Measurements from ENCODE around the gene RTN4RL2.

Gene RTN4RL2

DNA sequence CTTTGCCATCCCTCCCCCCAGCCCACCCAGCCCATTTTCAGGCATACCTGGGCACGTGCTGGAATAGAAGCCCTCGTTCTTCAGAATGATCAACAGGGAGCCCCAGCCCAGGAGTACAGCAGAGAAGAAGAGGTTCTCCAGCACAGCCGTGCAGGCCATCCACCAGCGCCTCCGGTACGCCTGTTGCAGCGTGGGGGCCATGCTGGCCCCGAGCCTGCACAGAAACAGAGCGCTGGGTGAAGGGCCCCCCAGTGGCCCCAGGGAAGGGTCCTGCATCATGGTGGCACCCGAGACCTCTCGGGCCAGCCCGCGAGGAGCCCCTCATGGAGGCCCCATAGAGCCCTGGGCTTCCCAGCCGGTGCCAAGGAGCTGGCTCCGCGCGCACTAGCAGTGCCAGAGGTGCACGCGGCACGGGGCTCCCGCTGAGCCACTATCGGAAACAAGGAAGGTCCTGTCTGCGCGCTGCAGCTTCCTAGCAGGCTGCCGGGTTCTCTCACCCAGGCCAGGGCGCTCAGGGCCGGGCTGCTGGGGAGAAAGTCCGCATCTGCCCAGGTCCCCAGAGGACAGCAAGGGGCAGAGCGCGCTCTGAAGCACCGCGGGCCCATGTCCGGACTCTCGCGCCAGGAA lies 53.7 kb downstream of the RTN4RL2 start:
- TF ChIP-seq, protein P1, sequence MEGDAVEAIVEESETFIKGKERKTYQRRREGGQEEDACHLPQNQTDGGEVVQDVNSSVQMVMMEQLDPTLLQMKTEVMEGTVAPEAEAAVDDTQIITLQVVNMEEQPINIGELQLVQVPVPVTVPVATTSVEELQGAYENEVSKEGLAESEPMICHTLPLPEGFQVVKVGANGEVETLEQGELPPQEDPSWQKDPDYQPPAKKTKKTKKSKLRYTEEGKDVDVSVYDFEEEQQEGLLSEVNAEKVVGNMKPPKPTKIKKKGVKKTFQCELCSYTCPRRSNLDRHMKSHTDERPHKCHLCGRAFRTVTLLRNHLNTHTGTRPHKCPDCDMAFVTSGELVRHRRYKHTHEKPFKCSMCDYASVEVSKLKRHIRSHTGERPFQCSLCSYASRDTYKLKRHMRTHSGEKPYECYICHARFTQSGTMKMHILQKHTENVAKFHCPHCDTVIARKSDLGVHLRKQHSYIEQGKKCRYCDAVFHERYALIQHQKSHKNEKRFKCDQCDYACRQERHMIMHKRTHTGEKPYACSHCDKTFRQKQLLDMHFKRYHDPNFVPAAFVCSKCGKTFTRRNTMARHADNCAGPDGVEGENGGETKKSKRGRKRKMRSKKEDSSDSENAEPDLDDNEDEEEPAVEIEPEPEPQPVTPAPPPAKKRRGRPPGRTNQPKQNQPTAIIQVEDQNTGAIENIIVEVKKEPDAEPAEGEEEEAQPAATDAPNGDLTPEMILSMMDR (conservative IDR thresholded peaks at IDR 0.05; ENCODE audit: control insufficient read depth, insufficient read depth, low read depth, low read length), result no peak
- peak; percentile 35 for DNase-seq (ENCODE audit: low read depth)
- H3K4me3 ChIP-seq (ENCODE audit: control insufficient read depth, low read depth, low read length), result peak overlapping the region; percentile 84

DNA sequence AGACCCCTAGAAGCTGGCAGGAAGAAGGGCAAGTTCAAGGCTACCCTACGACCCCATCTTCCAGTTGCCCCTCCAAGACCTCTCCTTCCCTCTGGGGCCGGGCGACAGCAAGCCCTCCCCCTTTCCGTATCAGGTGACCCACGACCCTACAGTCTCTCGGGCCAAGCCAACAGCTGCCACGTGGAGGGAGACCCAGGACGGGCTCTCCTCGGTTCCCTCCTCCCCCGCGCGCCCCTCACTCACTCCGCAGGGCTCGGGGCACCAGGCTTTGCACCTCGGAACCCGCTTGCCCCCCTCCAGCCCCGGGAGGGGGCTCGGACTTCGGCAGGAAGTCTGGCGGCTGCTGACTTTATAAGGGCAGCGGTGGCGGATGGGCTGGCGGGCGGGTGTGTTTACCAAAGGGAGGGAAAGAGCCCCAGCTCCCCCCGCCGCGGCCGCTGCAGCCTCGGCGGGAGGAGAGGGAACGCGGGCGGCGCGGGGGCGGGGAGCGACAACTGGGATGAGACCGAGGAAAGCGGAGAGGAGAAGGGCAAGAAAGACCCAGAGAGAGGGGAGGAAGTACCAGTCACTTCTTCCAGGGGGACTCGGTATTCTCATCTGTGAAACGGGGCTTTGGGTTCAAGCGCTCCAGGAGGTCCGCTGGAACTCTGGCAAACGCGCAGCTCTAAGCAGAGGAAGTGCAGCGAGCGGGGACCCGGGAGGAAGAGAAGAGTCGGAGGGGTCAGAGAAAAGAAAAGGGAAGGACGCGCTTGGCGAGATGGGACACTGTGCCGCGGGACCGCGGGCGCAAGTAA lies 54.4 kb downstream of the RTN4RL2 start:
- H3K4me3 ChIP-seq (ENCODE audit: control insufficient read depth, low read depth, low read length), result peak overlapping the region; percentile 84
- DNase-seq (ENCODE audit: low read depth), result peak; percentile 27
- TF ChIP-seq, protein P1 (conservative IDR thresholded peaks at IDR 0.05; ENCODE audit: control insufficient read depth, insufficient read depth, low read depth, low read length), result no peak

DNA sequence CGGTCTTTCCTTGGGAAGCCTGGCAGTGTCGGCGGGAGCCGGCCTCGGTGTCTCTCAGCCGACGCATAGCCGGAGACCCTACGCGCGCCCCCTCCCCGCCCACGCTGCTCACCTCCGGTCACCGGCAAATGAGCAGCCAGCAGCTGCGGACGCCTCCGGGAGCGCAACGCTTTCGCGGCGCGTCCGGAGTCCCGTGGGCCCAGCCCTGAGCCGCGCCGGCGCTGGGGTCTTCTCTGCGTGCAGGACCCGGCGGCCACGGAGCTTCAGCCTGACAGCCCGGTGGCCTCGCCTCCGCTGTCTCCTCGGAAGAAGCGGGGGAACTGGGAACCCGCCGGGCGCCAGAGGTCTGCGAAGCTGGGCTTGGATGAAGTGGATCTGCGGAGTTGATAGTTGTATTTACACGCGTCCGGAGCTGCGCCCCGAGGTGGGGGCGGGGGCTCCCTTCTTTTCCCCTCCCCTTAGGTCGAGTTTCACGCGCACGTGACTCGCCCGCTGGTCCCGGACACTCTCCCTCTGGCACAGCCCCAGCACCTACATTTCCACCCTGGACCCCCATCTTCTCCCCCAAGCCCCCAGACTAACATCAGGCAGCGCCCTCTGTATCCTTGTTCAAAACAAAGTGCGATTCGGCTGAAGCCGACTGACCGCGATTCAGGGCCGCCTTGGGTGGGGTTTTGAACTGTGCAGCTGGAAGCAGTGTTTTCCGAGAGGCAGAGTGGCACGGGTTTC lies 55.2 kb downstream of the RTN4RL2 start, which contains the start of gene SLC43A1:
TSS of gene SLC43A1 (minus strand) at position 371 of the 729 bp plus-strand sequence. CDS start 1,591 bp downstream, outside the sequence.
- TF ChIP-seq, protein P1 (conservative IDR thresholded peaks at IDR 0.05; ENCODE audit: control insufficient read depth, insufficient read depth, low read depth, low read length), result no peak

DNA sequence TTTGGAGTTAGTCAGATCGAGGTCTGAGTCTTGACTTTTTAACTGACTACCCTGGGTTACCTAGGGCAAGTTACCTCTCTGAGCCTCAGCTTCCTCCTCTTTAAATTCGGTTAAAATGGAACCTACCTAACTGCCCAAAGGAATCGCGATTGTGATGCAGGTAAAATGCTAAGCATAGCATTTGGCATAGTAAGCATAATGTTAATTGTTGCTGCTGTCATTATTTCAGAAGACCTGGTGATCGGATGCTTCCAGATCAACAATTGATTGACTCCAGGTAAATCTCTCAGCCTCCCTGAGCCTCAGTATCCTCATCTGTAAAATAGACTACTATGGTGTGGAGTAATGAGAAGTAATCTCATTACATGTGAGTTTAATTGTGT lies 55.7 kb downstream of the RTN4RL2 start:
- H3K4me3 ChIP-seq (ENCODE audit: control insufficient read depth, low read depth, low read length), result peak overlapping the region; percentile 84
- TF ChIP-seq, protein P1 (conservative IDR thresholded peaks at IDR 0.05; ENCODE audit: control insufficient read depth, insufficient read depth, low read depth, low read length), result no peak
- DNase-seq (ENCODE audit: low read depth), result no peak

More for the DNA sequence above, 55.2 kb downstream of the RTN4RL2 start, which contains the start of gene SLC43A1:
- DNase-seq (ENCODE audit: low read depth), result peak; percentile 59
- H3K4me3 ChIP-seq (ENCODE audit: control insufficient read depth, low read depth, low read length), result peak within 1 kb of the TSS; percentile 84

DNA sequence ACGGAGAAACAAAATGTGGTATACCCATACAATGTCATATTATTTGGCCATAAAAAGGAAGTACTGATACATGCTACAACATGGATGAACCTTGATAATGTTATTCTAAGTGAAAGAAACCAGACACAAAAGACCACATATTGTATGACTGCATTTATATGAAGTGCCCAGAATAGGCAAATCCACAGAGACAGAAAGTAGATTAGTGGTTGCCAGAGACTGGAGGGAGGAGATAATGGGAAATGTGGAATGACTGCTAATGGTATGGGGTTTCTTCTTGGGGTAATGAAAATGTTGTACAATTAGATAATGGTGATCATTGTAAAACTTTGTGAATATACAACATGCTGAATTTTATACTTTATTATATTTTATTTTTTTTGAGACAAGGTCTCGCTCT lies 60.8 kb downstream of the RTN4RL2 start:
- TF ChIP-seq, protein P1 (conservative IDR thresholded peaks at IDR 0.05; ENCODE audit: control insufficient read depth, insufficient read depth, low read depth, low read length), result no peak
- no peak overlapping the region for H3K4me3 ChIP-seq (ENCODE audit: control insufficient read depth, low read depth, low read length)
- DNase-seq (ENCODE audit: low read depth), result no peak

DNA sequence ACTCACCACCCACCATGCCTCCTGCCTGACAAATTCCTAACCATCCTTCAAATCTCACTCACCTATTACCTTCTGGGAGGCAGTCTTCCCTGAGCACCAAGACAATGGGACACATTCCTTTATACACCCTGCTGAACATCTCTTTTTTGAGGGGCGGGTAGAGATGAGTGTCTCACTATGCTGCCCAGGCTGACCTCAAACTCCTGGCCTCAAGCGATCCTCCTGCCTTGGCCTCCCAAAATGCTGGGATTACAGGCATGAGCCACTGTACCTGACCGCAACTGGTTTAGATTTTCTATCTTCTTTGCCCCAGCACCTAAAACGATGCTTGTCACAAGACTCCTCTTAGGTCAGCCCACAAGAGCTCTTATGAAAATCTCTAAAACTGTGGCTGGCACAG lies 63.1 kb downstream of the RTN4RL2 start:
- TF ChIP-seq, protein P1 (conservative IDR thresholded peaks at IDR 0.05; ENCODE audit: control insufficient read depth, insufficient read depth, low read depth, low read length), result no peak
- H3K4me3 ChIP-seq (ENCODE audit: control insufficient read depth, low read depth, low read length), result no peak overlapping the region
- no peak for DNase-seq (ENCODE audit: low read depth)

All from fibroblast of mammary gland (primary cell).